GM12872 (cell line): ENCODE results near the gene KMT2A.

Source experiments
- CTCF ChIP-seq: IDR thresholded peaks from 3 replicates; pipeline ENCODE4 v1.5.1; 2011; ENCODE audit warnings: low read depth, mild to moderate bottlenecking, low read length, moderate library complexity; ENCODE audit not compliant: insufficient read depth

The KMT2A gene

GRCh38 chr11:118406599-118407166 lies 29.6 kb upstream of the KMT2A start:
- TF ChIP-seq CTCF = no peak

GRCh38 chr11:118410055-118410745 lies 26.1 kb upstream of the KMT2A start:
- TF ChIP-seq CTCF = no peak

GRCh38 chr11:118411530-118411929 lies 24.8 kb upstream of the KMT2A start:
- TF ChIP-seq CTCF = no peak

- no peak for TF ChIP-seq CTCF
Measured at GRCh38 chr11:118412921-118413320, 23.4 kb upstream of the KMT2A start.

- TF ChIP-seq CTCF = no peak
Measured at GRCh38 chr11:118415062-118415738, 21.1 kb upstream of the KMT2A start.

- TF ChIP-seq CTCF = no peak
Measured at GRCh38 chr11:118415739-118416068, 20.6 kb upstream of the KMT2A start.

- no peak for TF ChIP-seq CTCF
Measured at GRCh38 chr11:118417801-118418200, 18.5 kb upstream of the KMT2A start.
